ENCODE results near the gene AQP6. TPM values are rescaled to one million over a fixed set of nuclear protein-coding genes. Genes with fewer than 3 reads are reported as not detected.

Gene AQP6, protein sequence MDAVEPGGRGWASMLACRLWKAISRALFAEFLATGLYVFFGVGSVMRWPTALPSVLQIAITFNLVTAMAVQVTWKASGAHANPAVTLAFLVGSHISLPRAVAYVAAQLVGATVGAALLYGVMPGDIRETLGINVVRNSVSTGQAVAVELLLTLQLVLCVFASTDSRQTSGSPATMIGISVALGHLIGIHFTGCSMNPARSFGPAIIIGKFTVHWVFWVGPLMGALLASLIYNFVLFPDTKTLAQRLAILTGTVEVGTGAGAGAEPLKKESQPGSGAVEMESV
- not detected for total RNA-seq
- not detected for polyA plus RNA-seq

DNA sequence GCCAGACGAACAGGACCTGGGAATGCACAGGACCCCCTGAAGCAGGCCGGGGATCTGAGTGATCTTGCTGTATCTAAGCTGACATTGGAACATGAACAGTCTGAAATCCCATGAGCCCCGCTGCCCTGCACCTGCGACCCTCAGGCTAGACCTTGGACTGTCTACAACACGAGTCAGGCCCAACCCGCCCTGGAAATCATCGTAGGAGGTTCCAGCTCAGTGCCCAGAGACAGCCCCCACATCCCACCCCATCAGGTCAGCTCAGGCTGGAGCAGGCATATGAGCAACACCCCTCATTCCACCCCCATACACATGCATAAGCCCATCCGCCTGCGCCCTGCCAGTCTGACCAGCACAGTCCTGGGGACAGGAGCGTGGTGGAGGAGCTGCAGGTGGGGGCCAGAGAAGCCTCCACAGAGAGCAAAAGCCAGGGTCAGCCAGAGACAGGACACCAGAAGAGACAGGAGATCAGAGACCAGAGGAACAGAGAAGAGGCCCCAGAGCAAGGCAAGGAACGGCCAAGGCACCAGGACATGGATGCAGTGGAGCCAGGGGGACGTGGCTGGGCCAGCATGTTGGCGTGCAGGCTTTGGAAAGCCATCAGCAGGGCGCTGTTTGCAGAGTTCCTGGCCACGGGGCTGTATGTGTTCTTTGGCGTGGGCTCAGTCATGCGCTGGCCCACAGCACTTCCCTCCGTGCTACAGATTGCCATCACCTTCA is at the start of gene AQP6:
TSS of gene AQP6 (plus strand) at position 307 of the 720 bp plus-strand sequence. CDS start at position 534, 227 bp downstream.
- Histone ChIP-seq H3K27ac (ENCODE audit: insufficient read depth, low read length, poor library complexity, severe bottlenecking) (no peak within 1 kb of the TSS), H3K4me1 (ENCODE audit: control insufficient read depth, insufficient read depth, low read length, poor library complexity, severe bottlenecking) (peaks cover 2% of the 10 kb centered on the region), H3K9me3 (ENCODE audit: control insufficient read depth in 2 of 2, low read length in 2 of 2) (no peaks in the 10 kb centered on the region), H3K36me3 (ENCODE audit: control insufficient read depth, insufficient read depth, low read length) (no peaks in the 10 kb centered on the region), H3K4me3 (ENCODE audit: low read depth, low read length) (no peak within 1 kb of the TSS), H3K27me3 (ENCODE audit: control insufficient read depth, insufficient read depth, low read length) (peaks cover 2% of the 10 kb centered on the region)
- H3K4me1 Mint-ChIP-seq = no peaks in the 10 kb centered on the region
- ATAC-seq (ENCODE audit: low read depth in 2 of 2) (no peak), DNase-seq (no peak)
- H3K36me3 Mint-ChIP-seq = no peaks in the 10 kb centered on the region
- no peaks in the 10 kb centered on the region for H3K27me3 Mint-ChIP-seq
- H3K27ac Mint-ChIP-seq = peak within 1 kb of the TSS in 2 of 3 donors; percentile 63 to 78
- H3K4me3 Mint-ChIP-seq = no peak within 1 kb of the TSS
- no peaks in the 10 kb centered on the region for H3K9me3 Mint-ChIP-seq

DNA sequence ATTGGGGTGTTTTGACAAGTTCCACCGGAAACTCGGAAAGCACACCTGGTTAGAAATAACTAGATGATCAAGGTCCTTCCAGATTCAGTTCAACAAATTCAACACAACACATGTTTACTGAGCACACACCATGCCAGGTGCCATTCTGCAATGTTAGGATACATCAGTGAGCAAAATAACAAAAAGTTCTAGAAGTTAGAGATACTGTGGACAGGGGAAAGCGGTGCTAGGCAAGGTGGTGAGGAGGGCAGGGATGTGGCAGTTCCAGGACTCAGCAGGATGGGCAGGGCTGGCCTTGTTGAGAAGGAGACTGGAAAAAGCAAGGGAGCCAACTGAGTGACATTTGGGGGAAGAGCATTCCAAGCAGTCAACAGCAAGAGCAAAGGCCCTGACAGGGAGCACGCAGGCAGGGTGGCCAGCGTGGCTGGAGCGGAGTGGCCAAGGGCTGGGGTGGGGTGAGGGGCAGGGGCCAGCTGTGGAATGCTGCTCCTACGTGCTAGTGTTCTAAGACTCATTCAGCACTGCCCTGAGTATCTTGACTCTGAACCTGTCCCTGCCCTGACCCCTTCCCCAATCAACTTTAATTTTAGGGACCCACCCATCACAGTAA is 49.6 kb upstream of the AQP6 start:
- Histone ChIP-seq H3K4me1 (ENCODE audit: control insufficient read depth, insufficient read depth, low read length, poor library complexity, severe bottlenecking) (no peaks in the 10 kb centered on the region), H3K4me3 (ENCODE audit: low read depth, low read length) (no peak overlapping the region), H3K27ac (ENCODE audit: insufficient read depth, low read length, poor library complexity, severe bottlenecking) (no peak overlapping the region), H3K36me3 (ENCODE audit: control insufficient read depth, insufficient read depth, low read length) (no peaks in the 10 kb centered on the region), H3K9me3 (ENCODE audit: control insufficient read depth in 2 of 2, low read length in 2 of 2) (no peaks in the 10 kb centered on the region), H3K27me3 (ENCODE audit: control insufficient read depth, insufficient read depth, low read length) (no peaks in the 10 kb centered on the region)
- ATAC-seq (ENCODE audit: low read depth in 2 of 2) (no peak), DNase-seq (no peak)
- Mint-ChIP-seq H3K4me1 (peaks cover 0 to 4% (median 0%) of the 10 kb centered on the region in 4 donors), H3K27ac (no peak overlapping the region), H3K36me3 (no peaks in the 10 kb centered on the region), H3K9me3 (no peaks in the 10 kb centered on the region), H3K4me3 (no peak overlapping the region), H3K27me3 (peaks cover 4% of the 10 kb centered on the region)

DNA sequence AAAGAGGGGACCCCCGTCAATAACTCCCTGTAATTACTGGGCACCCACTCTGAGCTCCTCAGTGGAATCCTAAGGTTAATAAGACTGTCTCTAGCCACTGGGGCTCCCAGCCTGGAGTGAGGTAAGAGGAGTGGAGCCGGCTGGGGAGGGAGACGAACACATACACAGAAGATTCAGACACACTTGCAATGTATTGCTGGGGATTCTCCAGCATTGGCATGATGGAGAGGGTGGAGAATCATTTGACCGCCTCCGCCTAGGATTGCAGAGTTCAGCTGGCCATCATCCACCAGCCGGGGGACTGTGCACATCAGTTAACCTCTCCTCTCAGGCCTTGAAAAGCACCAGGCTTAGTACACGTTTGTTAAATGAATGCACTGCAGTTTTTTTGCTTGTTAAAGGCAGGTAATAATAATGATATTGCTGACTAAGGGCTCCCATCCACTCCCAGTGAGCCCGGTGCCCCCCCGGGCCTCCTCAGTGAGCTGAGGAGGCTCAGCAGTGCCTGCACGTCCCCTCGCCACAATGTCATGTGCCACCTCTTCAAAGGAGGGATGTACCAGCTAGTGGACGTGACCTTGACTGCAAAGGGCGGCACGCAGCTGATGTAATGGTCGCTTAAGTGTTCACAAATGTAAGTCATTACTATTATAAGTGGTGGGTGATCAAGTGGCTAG is 48.7 kb upstream of the AQP6 start:
- H3K27ac ChIP-seq (ENCODE audit: insufficient read depth, low read length, poor library complexity, severe bottlenecking) = no peak overlapping the region
- H3K4me3 Mint-ChIP-seq = no peak overlapping the region
- H3K36me3 Mint-ChIP-seq = no peaks in the 10 kb centered on the region
- H3K4me3 ChIP-seq (ENCODE audit: low read depth, low read length) = no peak overlapping the region
- H3K9me3 Mint-ChIP-seq = no peaks in the 10 kb centered on the region
- DNase-seq = no peak
- no peaks in the 10 kb centered on the region for H3K9me3 ChIP-seq (ENCODE audit: control insufficient read depth in 2 of 2, low read length in 2 of 2)
- no peaks in the 10 kb centered on the region for H3K36me3 ChIP-seq (ENCODE audit: control insufficient read depth, insufficient read depth, low read length)
- H3K27me3 ChIP-seq (ENCODE audit: control insufficient read depth, insufficient read depth, low read length) = no peaks in the 10 kb centered on the region
- no peaks in the 10 kb centered on the region for H3K27me3 Mint-ChIP-seq
- H3K27ac Mint-ChIP-seq = no peak overlapping the region
- ATAC-seq (ENCODE audit: low read depth in 2 of 2) = no peak
- no peaks in the 10 kb centered on the region for H3K4me1 ChIP-seq (ENCODE audit: control insufficient read depth, insufficient read depth, low read length, poor library complexity, severe bottlenecking)
- peaks cover 0 to under 1% (median 0%) of the 10 kb centered on the region in 4 donors for H3K4me1 Mint-ChIP-seq

DNA sequence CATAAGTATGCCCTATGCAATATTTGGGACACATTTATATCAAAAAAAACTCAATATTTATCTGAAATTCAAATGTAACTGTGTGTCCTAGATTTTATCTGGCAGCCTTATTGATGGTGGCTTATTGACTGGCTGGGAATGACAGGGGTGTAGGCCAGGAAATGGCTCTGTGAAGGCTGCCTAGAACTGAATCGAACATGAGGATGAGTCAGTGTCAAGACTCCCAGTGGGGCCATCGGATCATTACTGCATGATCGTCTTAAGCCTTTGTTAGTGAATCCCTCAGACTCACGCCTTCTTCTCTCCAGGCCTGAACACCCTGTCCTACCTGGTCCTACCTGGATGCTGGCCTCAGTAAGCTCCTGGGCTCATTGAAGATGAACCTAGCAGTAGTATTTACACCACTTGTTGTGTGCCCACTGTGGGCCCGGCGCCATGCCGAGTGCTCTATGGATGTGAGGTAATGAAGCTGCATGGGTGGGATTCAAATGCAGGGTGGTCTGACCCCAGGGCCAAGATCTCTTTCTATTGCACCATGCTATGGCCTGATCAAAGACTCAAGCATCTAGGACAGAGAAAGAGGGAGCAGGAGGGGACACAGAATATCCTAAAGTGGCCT is 48.0 kb upstream of the AQP6 start:
- H3K4me3 ChIP-seq (ENCODE audit: low read depth, low read length) = no peak overlapping the region
- no peaks in the 10 kb centered on the region for H3K27me3 ChIP-seq (ENCODE audit: control insufficient read depth, insufficient read depth, low read length)
- H3K36me3 ChIP-seq (ENCODE audit: control insufficient read depth, insufficient read depth, low read length) = no peaks in the 10 kb centered on the region
- H3K4me3 Mint-ChIP-seq = no peak overlapping the region
- no peak overlapping the region for H3K27ac Mint-ChIP-seq
- no peaks in the 10 kb centered on the region for H3K9me3 ChIP-seq (ENCODE audit: control insufficient read depth in 2 of 2, low read length in 2 of 2)
- peaks cover 5% of the 10 kb centered on the region for H3K27me3 Mint-ChIP-seq
- no peaks in the 10 kb centered on the region for H3K9me3 Mint-ChIP-seq
- no peak overlapping the region for H3K27ac ChIP-seq (ENCODE audit: insufficient read depth, low read length, poor library complexity, severe bottlenecking)
- no peak for ATAC-seq (ENCODE audit: low read depth in 2 of 2)
- DNase-seq = no peak
- no peaks in the 10 kb centered on the region for H3K4me1 Mint-ChIP-seq
- no peaks in the 10 kb centered on the region for H3K4me1 ChIP-seq (ENCODE audit: control insufficient read depth, insufficient read depth, low read length, poor library complexity, severe bottlenecking)
- H3K36me3 Mint-ChIP-seq = no peaks in the 10 kb centered on the region

DNA sequence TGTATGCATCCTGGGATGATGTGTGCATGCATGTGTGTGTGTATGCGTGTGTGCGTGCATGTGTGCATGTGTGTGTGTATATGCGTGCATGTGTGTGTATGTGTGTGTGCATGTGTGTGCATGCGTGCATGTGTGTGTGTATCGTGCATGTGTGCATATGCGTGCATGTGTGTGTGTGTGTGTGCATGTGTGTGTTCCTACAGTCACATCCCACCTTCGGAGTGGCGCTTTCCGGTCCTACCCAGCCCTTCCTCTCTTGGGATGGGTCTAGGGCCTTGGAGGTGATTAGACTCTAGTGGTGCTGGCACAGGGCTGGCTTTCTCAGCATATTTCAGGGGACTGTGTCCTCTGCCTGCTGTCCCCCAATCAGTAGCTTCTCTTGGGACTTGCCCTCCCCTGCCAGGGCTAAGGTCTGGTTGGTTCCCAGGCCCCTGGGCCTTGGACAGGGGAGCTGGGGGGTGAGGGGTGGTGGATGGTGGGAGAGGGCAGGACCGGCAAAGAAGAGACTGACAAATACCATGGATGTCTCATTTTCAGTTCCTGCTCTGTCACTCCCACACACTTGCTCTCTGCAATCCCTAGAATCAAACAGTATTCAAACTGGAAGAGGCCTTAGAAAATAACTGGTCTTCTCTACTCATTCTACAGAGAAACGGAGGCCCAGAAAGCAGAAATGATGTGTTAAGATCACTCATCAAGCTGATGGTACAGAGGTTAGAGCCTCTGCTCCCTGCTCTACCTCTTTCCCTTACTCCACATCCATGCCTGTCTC is 47.1 kb upstream of the AQP6 start:
- no peaks in the 10 kb centered on the region for H3K36me3 Mint-ChIP-seq
- Histone ChIP-seq H3K36me3 (ENCODE audit: control insufficient read depth, insufficient read depth, low read length) (no peaks in the 10 kb centered on the region), H3K9me3 (ENCODE audit: control insufficient read depth in 2 of 2, low read length in 2 of 2) (no peaks in the 10 kb centered on the region), H3K27me3 (ENCODE audit: control insufficient read depth, insufficient read depth, low read length) (no peaks in the 10 kb centered on the region), H3K27ac (ENCODE audit: insufficient read depth, low read length, poor library complexity, severe bottlenecking) (no peak overlapping the region), H3K4me1 (ENCODE audit: control insufficient read depth, insufficient read depth, low read length, poor library complexity, severe bottlenecking) (no peaks in the 10 kb centered on the region), H3K4me3 (ENCODE audit: low read depth, low read length) (no peak overlapping the region)
- peaks cover 0 to 7% (median 0%) of the 10 kb centered on the region in 4 donors for H3K4me1 Mint-ChIP-seq
- no peak for ATAC-seq (ENCODE audit: low read depth in 2 of 2)
- H3K27me3 Mint-ChIP-seq = peaks cover 8% of the 10 kb centered on the region
- H3K27ac Mint-ChIP-seq = no peak overlapping the region
- DNase-seq = no peak
- no peak overlapping the region for H3K4me3 Mint-ChIP-seq
- no peaks in the 10 kb centered on the region for H3K9me3 Mint-ChIP-seq

DNA sequence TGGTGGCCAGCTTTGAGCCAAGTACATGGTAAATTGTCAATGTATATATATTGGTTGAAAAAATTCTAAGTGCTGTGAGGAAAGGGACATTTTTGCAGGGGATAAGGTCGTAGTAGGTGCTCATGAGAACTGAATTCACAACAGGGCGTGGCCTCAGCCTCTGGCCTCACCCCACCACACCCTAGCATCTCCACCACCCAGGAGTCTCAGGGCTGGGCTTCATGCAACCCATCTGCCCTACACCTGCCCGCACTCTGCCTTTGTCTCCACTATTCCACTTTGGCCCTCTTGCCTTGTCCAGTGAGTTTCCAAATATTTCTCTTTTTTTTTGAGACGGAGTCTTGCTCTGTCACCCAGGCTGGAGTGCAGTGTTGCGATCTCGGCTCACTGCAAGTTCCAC is 44.3 kb upstream of the AQP6 start:
- H3K36me3 Mint-ChIP-seq = no peaks in the 10 kb centered on the region

DNA sequence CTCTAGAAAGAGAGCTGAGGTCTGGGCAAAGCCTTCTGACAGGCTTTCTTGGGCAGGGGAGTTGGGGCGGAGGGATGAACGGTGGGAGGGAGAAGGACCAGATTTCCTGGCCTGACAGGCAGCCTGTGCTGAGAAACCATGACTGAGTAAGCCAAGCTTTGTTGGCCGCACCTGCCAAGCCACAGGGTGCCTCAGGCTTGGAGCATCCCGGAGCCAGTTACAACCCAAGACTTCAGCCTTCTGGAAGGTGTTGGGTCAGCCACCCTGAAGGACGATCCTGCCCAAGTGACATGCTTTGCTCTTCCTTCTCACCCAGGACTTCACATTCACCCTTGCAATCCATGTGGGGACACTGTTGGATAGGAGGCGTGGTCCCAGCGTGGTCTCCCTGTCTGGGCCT is 43.2 kb upstream of the AQP6 start:
- Mint-ChIP-seq H3K27ac (no peak overlapping the region), H3K9me3 (peaks cover 0 to 1% (median 0%) of the 10 kb centered on the region in 7 donors), H3K4me1 (peaks cover 0 to 7% (median under 1%) of the 10 kb centered on the region in 4 donors), H3K27me3 (peaks cover 13% of the 10 kb centered on the region), H3K36me3 (no peaks in the 10 kb centered on the region), H3K4me3 (no peak overlapping the region)
- Histone ChIP-seq H3K27me3 (ENCODE audit: control insufficient read depth, insufficient read depth, low read length) (no peaks in the 10 kb centered on the region), H3K4me3 (ENCODE audit: low read depth, low read length) (no peak overlapping the region), H3K27ac (ENCODE audit: insufficient read depth, low read length, poor library complexity, severe bottlenecking) (no peak overlapping the region), H3K36me3 (ENCODE audit: control insufficient read depth, insufficient read depth, low read length) (no peaks in the 10 kb centered on the region), H3K4me1 (ENCODE audit: control insufficient read depth, insufficient read depth, low read length, poor library complexity, severe bottlenecking) (no peaks in the 10 kb centered on the region), H3K9me3 (ENCODE audit: control insufficient read depth in 2 of 2, low read length in 2 of 2) (no peaks in the 10 kb centered on the region)
- DNase-seq (no peak), ATAC-seq (ENCODE audit: low read depth in 2 of 2) (no peak)

More for the DNA sequence above, 44.3 kb upstream of the AQP6 start:
- H3K9me3 ChIP-seq (ENCODE audit: control insufficient read depth in 2 of 2, low read length in 2 of 2) = no peaks in the 10 kb centered on the region
- no peaks in the 10 kb centered on the region for H3K27me3 ChIP-seq (ENCODE audit: control insufficient read depth, insufficient read depth, low read length)
- no peak overlapping the region for H3K27ac Mint-ChIP-seq
- ATAC-seq (ENCODE audit: low read depth in 2 of 2) = no peak
- H3K4me1 ChIP-seq (ENCODE audit: control insufficient read depth, insufficient read depth, low read length, poor library complexity, severe bottlenecking) = no peaks in the 10 kb centered on the region
- H3K36me3 ChIP-seq (ENCODE audit: control insufficient read depth, insufficient read depth, low read length) = no peaks in the 10 kb centered on the region
- no peak overlapping the region for H3K4me3 Mint-ChIP-seq
- peaks cover 0 to 7% (median 0%) of the 10 kb centered on the region in 4 donors for H3K4me1 Mint-ChIP-seq
- no peak overlapping the region for H3K4me3 ChIP-seq (ENCODE audit: low read depth, low read length)
- H3K27me3 Mint-ChIP-seq = peaks cover 11% of the 10 kb centered on the region
- no peak for DNase-seq
- no peaks in the 10 kb centered on the region for H3K9me3 Mint-ChIP-seq
- no peak overlapping the region for H3K27ac ChIP-seq (ENCODE audit: insufficient read depth, low read length, poor library complexity, severe bottlenecking)

Data from CD4-positive, CD25-positive, alpha-beta regulatory T cell (primary cell).